Esophagus muscularis mucosa (tissue), 4 donors: ENCODE results near the gene PPP4R2. TPM values are rescaled to one million over a fixed set of nuclear protein-coding genes. Genes with fewer than 3 reads are reported as not detected.

Experiments
- small RNA-seq, 3 donors: library from RNA; depleted of rRNA; stranded (forward); fragments of <200 nt; gene quantifications; one replicate each; pipeline ENCODE3, GENCODE V24; 2016
- total RNA-seq, 4 donors: library from RNA; depleted of rRNA; stranded (reverse); fragments of >200 nt; gene quantifications; one replicate each; pipeline versions ENCODE4 v1.1.0 to v1.2.1, GENCODE V29; 2016

The PPP4R2 gene
- total RNA-seq, 4 donors from 2014 or later: 24.6 to 60.6 (median 33.9) TPM

Small RNA genes within 50 kb of the gene (small RNA-seq; reads per million reads assigned to genes)
- 0 to 0.34 (median 0) reads per million in 3 donors for gene RNU2-64P
- gene RNU6-557P: 0 reads per million in 3 donors
- 0 reads per million in 3 donors for gene RNU7-19P

Other genes starting within 250 kb of the PPP4R2 start
- 10 to 100 TPM in 3 of 4 donors, 1 to 10 TPM in 1; 8.7 to 19.9 (median 12.4) TPM for gene SHQ1, start 148.4 kb upstream of the PPP4R2 start, total RNA-seq
- gene GXYLT2, start 108.8 kb upstream of the PPP4R2 start, total RNA-seq: 1 to 10 TPM; 5.0 to 9.8 (median 7.6) TPM
- 1 to 10 TPM; 1.0 to 2.8 (median 2.4) TPM for gene EBLN2, start 64.8 kb downstream of the PPP4R2 start, total RNA-seq